Hematopoietic multipotent progenitor cell treated with erythropoietin and hydrocortisone succinate and interleukin-3 and kit ligand, for 15 days (in vitro differentiated cells): ENCODE measurements around the gene ETV1.

Experiments used
- DNase-seq: peaks from one replicate; pipeline ENCODE4 v3.0.0-alpha.2; 2015; ENCODE audit warnings: low spot score

The ETV1 gene

GRCh38 chr7:13986208-13986607 is 3.3 kb downstream of the ETV1 start:
- DNase-seq = no peak

GRCh38 chr7:13984831-13985685 is 4.4 kb downstream of the ETV1 start:
- DNase-seq = no peak

- no peak for DNase-seq
Observed at GRCh38 chr7:13984061-13984460, 5.4 kb downstream of the ETV1 start.

- DNase-seq = no peak
Observed at GRCh38 chr7:13982940-13983677, 6.4 kb downstream of the ETV1 start.

GRCh38 chr7:13981070-13981469 is 8.4 kb downstream of the ETV1 start:
- no peak for DNase-seq

- DNase-seq = no peak
Observed at GRCh38 chr7:13980474-13980873, 9.0 kb downstream of the ETV1 start.

- DNase-seq = no peak
Observed at GRCh38 chr7:13979671-13980435, 9.6 kb downstream of the ETV1 start.

GRCh38 chr7:13976594-13976993 is 12.9 kb downstream of the ETV1 start:
- no peak for DNase-seq

- no peak for DNase-seq
Observed at GRCh38 chr7:13965077-13965476, 24.4 kb downstream of the ETV1 start.

- no peak for DNase-seq
Observed at GRCh38 chr7:13963925-13964324, 25.5 kb downstream of the ETV1 start.

- DNase-seq = no peak
Observed at GRCh38 chr7:13955494-13955893, 34.0 kb downstream of the ETV1 start.

GRCh38 chr7:13953368-13953767 is 36.1 kb downstream of the ETV1 start:
- DNase-seq = no peak

- no peak for DNase-seq
Observed at GRCh38 chr7:13952921-13953320, 36.5 kb downstream of the ETV1 start.

GRCh38 chr7:13949939-13950338 is 39.5 kb downstream of the ETV1 start:
- no peak for DNase-seq

GRCh38 chr7:13949445-13949844 is 40.0 kb downstream of the ETV1 start:
- no peak for DNase-seq

GRCh38 chr7:13948019-13948801 is 41.3 kb downstream of the ETV1 start:
- DNase-seq = no peak

GRCh38 chr7:13947535-13947934 is 41.9 kb downstream of the ETV1 start:
- no peak for DNase-seq

GRCh38 chr7:13946181-13946580 is 43.3 kb downstream of the ETV1 start:
- DNase-seq = no peak

GRCh38 chr7:13945670-13946069 is 43.8 kb downstream of the ETV1 start:
- no peak for DNase-seq

- no peak for DNase-seq
Observed at GRCh38 chr7:13933536-13933935, 55.9 kb downstream of the ETV1 start.

GRCh38 chr7:13933091-13933490 is 56.4 kb downstream of the ETV1 start:
- no peak for DNase-seq

GRCh38 chr7:13932131-13932530 is 57.3 kb downstream of the ETV1 start:
- no peak for DNase-seq
